ENCODE results near the gene ERGIC3.

Gene ERGIC3

GRCh38 chr20:35586751-35587425 lies 45.0 kb downstream of the ERGIC3 start:
- H2BK120ac ChIP-seq (ENCODE audit: insufficient read depth, low read length, poor library complexity), result no peak overlapping the region
- H3K4me3 ChIP-seq (ENCODE audit: low read depth, low read length), result no peak overlapping the region
- no peak overlapping the region for H4K91ac ChIP-seq (ENCODE audit: low read depth, low read length)
- H4K8ac ChIP-seq (ENCODE audit: low read depth, low read length), result no peak overlapping the region
- no peak overlapping the region for H2BK12ac ChIP-seq (ENCODE audit: low read length)
- H3K36me3 ChIP-seq (ENCODE audit: control insufficient read depth in 1 of 2, insufficient read depth in 2 of 2, low read length in 2 of 2), result no peaks in the 10 kb centered on the region
- no CpG with 5 or more reads among the region's 6 CpGs for WGBS (ENCODE audit: extremely low coverage, insufficient coverage, insufficient read length)
- H3K4ac ChIP-seq (ENCODE audit: low read depth, low read length), result no peak overlapping the region
- no peaks in the 10 kb centered on the region for H3K79me2 ChIP-seq (ENCODE audit: control insufficient read depth, insufficient read depth, low read length, poor library complexity)
- no peaks in the 10 kb centered on the region for H3K79me1 ChIP-seq (ENCODE audit: low read length)
- H3K9me3 ChIP-seq (ENCODE audit: insufficient read depth, low read depth, low read length), result peaks cover 2% of the 10 kb centered on the region
- H2BK5ac ChIP-seq (ENCODE audit: low read depth, low read length, poor library complexity), result no peak overlapping the region
- H2AK5ac ChIP-seq (ENCODE audit: low read length), result no peak overlapping the region
- peaks cover 5 to 6% of the 10 kb centered on the region in 2 experiments for H3K4me1 ChIP-seq (ENCODE audit: control insufficient read depth in 1 of 2, insufficient read depth in 2 of 2, low read length in 2 of 2)
- no peak overlapping the region for H3K18ac ChIP-seq (ENCODE audit: low read length)
- no peak for DNase-seq
- H3K27me3 ChIP-seq (ENCODE audit: insufficient read depth, low read length), result no peaks in the 10 kb centered on the region
- no peak overlapping the region for H3K23ac ChIP-seq (ENCODE audit: low read length)
- H3K4me2 ChIP-seq (ENCODE audit: low read length), result no peak overlapping the region
- H4K12ac ChIP-seq (ENCODE audit: low read depth, low read length), result no peak overlapping the region
- no peak overlapping the region for H2AFZ ChIP-seq (ENCODE audit: insufficient read depth, low read length, poor library complexity)
- H3K14ac ChIP-seq (ENCODE audit: low read length), result no peak overlapping the region
- H3K27ac ChIP-seq (ENCODE audit: low read depth, low read length), result no peak overlapping the region
- H3K9ac ChIP-seq (ENCODE audit: low read length), result no peak overlapping the region

DNA sequence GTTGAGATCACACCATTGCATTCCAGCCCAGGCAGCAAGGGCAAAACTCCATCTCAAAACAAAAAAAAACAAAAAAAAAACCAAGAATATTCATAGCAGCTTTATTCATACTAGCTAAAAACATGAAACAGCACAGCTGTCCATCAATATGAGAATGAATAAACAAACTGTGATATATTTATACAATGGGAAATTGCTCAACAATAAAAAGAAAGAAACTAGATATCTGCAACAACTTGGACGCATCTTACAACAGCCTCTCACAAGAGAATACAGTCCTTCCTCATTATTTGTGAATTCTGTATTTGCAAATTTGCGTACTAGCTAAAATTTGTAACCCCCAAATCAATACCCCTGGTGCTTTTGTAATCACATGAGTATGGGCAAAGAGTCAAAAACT lies 45.6 kb downstream of the ERGIC3 start:
- no peak overlapping the region for H3K4me3 ChIP-seq (ENCODE audit: low read depth, low read length)
- H3K36me3 ChIP-seq (ENCODE audit: control insufficient read depth in 1 of 2, insufficient read depth in 2 of 2, low read length in 2 of 2), result no peaks in the 10 kb centered on the region
- H2BK12ac ChIP-seq (ENCODE audit: low read length), result no peak overlapping the region
- no peak overlapping the region for H4K8ac ChIP-seq (ENCODE audit: low read depth, low read length)
- no peak overlapping the region for H3K9ac ChIP-seq (ENCODE audit: low read length)
- no peak overlapping the region for H3K23ac ChIP-seq (ENCODE audit: low read length)
- no peak overlapping the region for H3K4ac ChIP-seq (ENCODE audit: low read depth, low read length)
- H2AFZ ChIP-seq (ENCODE audit: insufficient read depth, low read length, poor library complexity), result no peak overlapping the region
- no peak overlapping the region for H2BK120ac ChIP-seq (ENCODE audit: insufficient read depth, low read length, poor library complexity)
- H3K4me1 ChIP-seq (ENCODE audit: control insufficient read depth in 1 of 2, insufficient read depth in 2 of 2, low read length in 2 of 2), result peaks cover 5 to 6% of the 10 kb centered on the region in 2 experiments
- no peak overlapping the region for H4K12ac ChIP-seq (ENCODE audit: low read depth, low read length)
- no peak overlapping the region for H3K14ac ChIP-seq (ENCODE audit: low read length)
- H3K79me2 ChIP-seq (ENCODE audit: control insufficient read depth, insufficient read depth, low read length, poor library complexity), result no peaks in the 10 kb centered on the region
- H3K27ac ChIP-seq (ENCODE audit: low read depth, low read length), result no peak overlapping the region
- no peaks in the 10 kb centered on the region for H3K79me1 ChIP-seq (ENCODE audit: low read length)
- no CpG with 5 or more reads among the region's 2 CpGs for WGBS (ENCODE audit: extremely low coverage, insufficient coverage, insufficient read length)
- peaks cover 2% of the 10 kb centered on the region for H3K9me3 ChIP-seq (ENCODE audit: insufficient read depth, low read depth, low read length)
- no peaks in the 10 kb centered on the region for H3K27me3 ChIP-seq (ENCODE audit: insufficient read depth, low read length)
- no peak overlapping the region for H4K91ac ChIP-seq (ENCODE audit: low read depth, low read length)
- no peak overlapping the region for H2BK5ac ChIP-seq (ENCODE audit: low read depth, low read length, poor library complexity)
- no peak overlapping the region for H2AK5ac ChIP-seq (ENCODE audit: low read length)
- DNase-seq, result no peak
- H3K4me2 ChIP-seq (ENCODE audit: low read length), result no peak overlapping the region
- no peak overlapping the region for H3K18ac ChIP-seq (ENCODE audit: low read length)

GRCh38 chr20:35588397-35588796 lies 46.5 kb downstream of the ERGIC3 start:
- no peak overlapping the region for H4K91ac ChIP-seq (ENCODE audit: low read depth, low read length)
- H3K27ac ChIP-seq (ENCODE audit: low read depth, low read length), result no peak overlapping the region
- no peak overlapping the region for H3K9ac ChIP-seq (ENCODE audit: low read length)
- no CpG with 5 or more reads among the region's 14 CpGs for WGBS (ENCODE audit: extremely low coverage, insufficient coverage, insufficient read length)
- H2BK12ac ChIP-seq (ENCODE audit: low read length), result no peak overlapping the region
- H3K79me2 ChIP-seq (ENCODE audit: control insufficient read depth, insufficient read depth, low read length, poor library complexity), result no peaks in the 10 kb centered on the region
- H2AK5ac ChIP-seq (ENCODE audit: low read length), result no peak overlapping the region
- H3K4me2 ChIP-seq (ENCODE audit: low read length), result no peak overlapping the region
- no peak overlapping the region for H3K4ac ChIP-seq (ENCODE audit: low read depth, low read length)
- no peak overlapping the region for H2BK5ac ChIP-seq (ENCODE audit: low read depth, low read length, poor library complexity)
- no peak overlapping the region for H3K14ac ChIP-seq (ENCODE audit: low read length)
- H3K36me3 ChIP-seq (ENCODE audit: control insufficient read depth in 1 of 2, insufficient read depth in 2 of 2, low read length in 2 of 2), result no peaks in the 10 kb centered on the region
- peaks cover 5 to 6% of the 10 kb centered on the region in 2 experiments for H3K4me1 ChIP-seq (ENCODE audit: control insufficient read depth in 1 of 2, insufficient read depth in 2 of 2, low read length in 2 of 2)
- H2AFZ ChIP-seq (ENCODE audit: insufficient read depth, low read length, poor library complexity), result no peak overlapping the region
- H3K4me3 ChIP-seq (ENCODE audit: low read depth, low read length), result no peak overlapping the region
- H3K79me1 ChIP-seq (ENCODE audit: low read length), result no peaks in the 10 kb centered on the region
- peaks cover 2% of the 10 kb centered on the region for H3K9me3 ChIP-seq (ENCODE audit: insufficient read depth, low read depth, low read length)
- H4K12ac ChIP-seq (ENCODE audit: low read depth, low read length), result no peak overlapping the region
- no peak overlapping the region for H2BK120ac ChIP-seq (ENCODE audit: insufficient read depth, low read length, poor library complexity)
- no peak overlapping the region for H3K18ac ChIP-seq (ENCODE audit: low read length)
- peak; percentile 23 to 52 for DNase-seq
- no peak overlapping the region for H4K8ac ChIP-seq (ENCODE audit: low read depth, low read length)
- no peaks in the 10 kb centered on the region for H3K27me3 ChIP-seq (ENCODE audit: insufficient read depth, low read length)
- H3K23ac ChIP-seq (ENCODE audit: low read length), result no peak overlapping the region

DNA sequence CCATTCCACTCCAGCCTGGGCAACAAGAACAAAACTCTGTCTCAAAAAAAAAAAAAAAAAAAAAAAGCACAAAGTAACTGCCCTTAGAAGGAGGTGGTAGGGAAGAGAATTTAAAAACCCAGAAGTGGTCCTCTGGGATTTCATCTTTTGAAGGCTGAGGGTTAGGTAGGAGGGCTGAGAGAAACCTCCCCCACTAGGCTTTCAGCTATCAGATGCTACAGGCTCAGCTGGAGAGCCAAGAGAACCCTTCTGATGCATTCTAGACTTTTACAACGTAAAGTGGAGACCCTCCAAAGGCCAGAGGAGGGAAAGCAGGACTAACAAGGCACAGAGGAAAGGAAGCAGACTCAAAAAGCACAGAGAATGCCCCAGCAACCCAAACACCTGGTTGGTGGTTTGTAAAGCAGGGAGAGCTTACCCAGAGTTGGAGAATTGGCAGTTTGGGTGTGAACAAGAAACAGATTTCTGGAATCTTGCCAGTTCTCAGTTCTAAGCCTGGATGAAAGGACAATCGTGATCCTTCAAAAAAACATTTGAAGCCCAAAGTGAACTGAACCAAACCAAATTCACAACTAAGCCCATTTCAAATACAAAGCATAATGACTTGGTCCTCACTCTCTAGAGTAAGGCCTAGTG lies 50.6 kb downstream of the ERGIC3 start:
- H3K36me3 ChIP-seq (ENCODE audit: control insufficient read depth in 1 of 2, insufficient read depth in 2 of 2, low read length in 2 of 2), result no peaks in the 10 kb centered on the region
- WGBS (ENCODE audit: extremely low coverage, insufficient coverage, insufficient read length), result no CpG with 5 or more reads among the region's 2 CpGs
- H2AK5ac ChIP-seq (ENCODE audit: low read length), result no peak overlapping the region
- no peaks in the 10 kb centered on the region for H3K27me3 ChIP-seq (ENCODE audit: insufficient read depth, low read length)
- no peak overlapping the region for H4K91ac ChIP-seq (ENCODE audit: low read depth, low read length)
- H2AFZ ChIP-seq (ENCODE audit: insufficient read depth, low read length, poor library complexity), result no peak overlapping the region
- no peaks in the 10 kb centered on the region for H3K9me3 ChIP-seq (ENCODE audit: insufficient read depth, low read depth, low read length)
- no peak overlapping the region for H4K8ac ChIP-seq (ENCODE audit: low read depth, low read length)
- H3K18ac ChIP-seq (ENCODE audit: low read length), result no peak overlapping the region
- no peak overlapping the region for H2BK120ac ChIP-seq (ENCODE audit: insufficient read depth, low read length, poor library complexity)
- H3K4me3 ChIP-seq (ENCODE audit: low read depth, low read length), result no peak overlapping the region
- H3K9ac ChIP-seq (ENCODE audit: low read length), result no peak overlapping the region
- no peaks in the 10 kb centered on the region for H3K79me1 ChIP-seq (ENCODE audit: low read length)
- no peak overlapping the region for H2BK5ac ChIP-seq (ENCODE audit: low read depth, low read length, poor library complexity)
- no peak overlapping the region for H3K4me2 ChIP-seq (ENCODE audit: low read length)
- H3K79me2 ChIP-seq (ENCODE audit: control insufficient read depth, insufficient read depth, low read length, poor library complexity), result no peaks in the 10 kb centered on the region
- H2BK12ac ChIP-seq (ENCODE audit: low read length), result no peak overlapping the region
- DNase-seq, result no peak
- H3K23ac ChIP-seq (ENCODE audit: low read length), result no peak overlapping the region
- no peaks in the 10 kb centered on the region for H3K4me1 ChIP-seq (ENCODE audit: control insufficient read depth in 1 of 2, insufficient read depth in 2 of 2, low read length in 2 of 2)
- H4K12ac ChIP-seq (ENCODE audit: low read depth, low read length), result no peak overlapping the region
- H3K4ac ChIP-seq (ENCODE audit: low read depth, low read length), result no peak overlapping the region
- no peak overlapping the region for H3K14ac ChIP-seq (ENCODE audit: low read length)
- H3K27ac ChIP-seq (ENCODE audit: low read depth, low read length), result no peak overlapping the region
